Suprapubic skin (tissue), 4 donors: ENCODE measurements around the gene ZNF296. TPM values are rescaled to one million over a fixed set of nuclear protein-coding genes. Genes with fewer than 3 reads are reported as not detected.

Experiments
- DNase-seq, 2 donors: peaks; one replicate each; pipeline ENCODE4 v3.0.0-alpha.2; 2019; ENCODE audit warnings: low spot score in 2 of 2
- H3K27ac ChIP-seq: fragments of 200-600 bp; sonication (generic); one replicate; pipeline ENCODE4 v1.5.1; 2019
- H3K27me3 ChIP-seq: fragments of 200-600 bp; sonication (generic); one replicate; pipeline ENCODE4 v1.5.1; 2019
- H3K36me3 ChIP-seq: fragments of 200-600 bp; sonication (generic); one replicate; pipeline ENCODE4 v1.5.1; 2019
- H3K4me1 ChIP-seq: fragments of 200-600 bp; sonication (generic); one replicate; pipeline ENCODE4 v1.5.1; 2019
- H3K4me3 ChIP-seq: fragments of 200-600 bp; sonication (generic); one replicate; pipeline ENCODE4 v1.5.1; 2019; ENCODE audit warnings: mild to moderate bottlenecking
- H3K9me3 ChIP-seq: fragments of 200-600 bp; sonication (generic); one replicate; pipeline ENCODE4 v1.5.1; 2019
- EP300 ChIP-seq: sonication (generic); formaldehyde crosslinking; IDR thresholded peaks from one replicate; pipeline ENCODE4 v1.6.1; 2017; ENCODE audit warnings: antibody characterized with exemption
- POLR2A ChIP-seq, 2 donors: fragments of 450-650 bp; IDR thresholded peaks; one replicate each; pipeline ENCODE4 v1.6.1; 2017; ENCODE audit warnings: antibody characterized with exemption in 2 of 2, mild to moderate bottlenecking in 2 of 2, moderate library complexity in 2 of 2
- POLR2AphosphoS5 ChIP-seq, 3 donors: sonication (generic); formaldehyde crosslinking; IDR thresholded peaks; one replicate each; pipeline ENCODE4 v1.6.1; 2017; ENCODE audit warnings: antibody characterized with exemption in 3 of 3
- WGBS: methylation state at CpG from one replicate; pipeline ENCODE4 v1.1.5; 2018; 5-methylcytosine and 5-hydroxymethylcytosine counted together
- total RNA-seq, 4 donors: library from RNA; depleted of rRNA; stranded (reverse); fragments of >200 nt; gene quantifications; one replicate each; pipeline ENCODE4 v1.1.0, GENCODE V29; 2016
- TF ChIP-seq, protein P1 (sequence below), 2 donors: fragments of 200-600 bp in 1 of 2; fragments of 450-650 bp in 1 of 2; sonication (generic) in 1 of 2; IDR thresholded peaks; one replicate each; pipeline ENCODE4 v1.5.1; 2016 to 2019; ENCODE audit warnings: antibody characterized with exemption in 2 of 2, mild to moderate bottlenecking in 1 of 2, moderate library complexity in 1 of 2

The ZNF296 gene
- total RNA-seq, 4 donors from 2014 or later = 4.3 to 5.8 (median 4.9) TPM

GRCh38 chr19:45090034-45090433 is 13.8 kb upstream of the ZNF296 start:
- Histone ChIP-seq H3K9me3 (no peaks in the 10 kb centered on the region), H3K4me3 (no peak overlapping the region), H3K36me3 (peaks cover 14% of the 10 kb centered on the region), H3K27me3 (no peaks in the 10 kb centered on the region), H3K27ac (no peak overlapping the region), H3K4me1 (peaks cover 37% of the 10 kb centered on the region)
- TF ChIP-seq EP300 (no peak), POLR2AphosphoS5 (IDR thresholded peaks at IDR 0.05) (no peak), POLR2A (IDR thresholded peaks at IDR 0.05) (no peak)
- TF ChIP-seq, protein P1, sequence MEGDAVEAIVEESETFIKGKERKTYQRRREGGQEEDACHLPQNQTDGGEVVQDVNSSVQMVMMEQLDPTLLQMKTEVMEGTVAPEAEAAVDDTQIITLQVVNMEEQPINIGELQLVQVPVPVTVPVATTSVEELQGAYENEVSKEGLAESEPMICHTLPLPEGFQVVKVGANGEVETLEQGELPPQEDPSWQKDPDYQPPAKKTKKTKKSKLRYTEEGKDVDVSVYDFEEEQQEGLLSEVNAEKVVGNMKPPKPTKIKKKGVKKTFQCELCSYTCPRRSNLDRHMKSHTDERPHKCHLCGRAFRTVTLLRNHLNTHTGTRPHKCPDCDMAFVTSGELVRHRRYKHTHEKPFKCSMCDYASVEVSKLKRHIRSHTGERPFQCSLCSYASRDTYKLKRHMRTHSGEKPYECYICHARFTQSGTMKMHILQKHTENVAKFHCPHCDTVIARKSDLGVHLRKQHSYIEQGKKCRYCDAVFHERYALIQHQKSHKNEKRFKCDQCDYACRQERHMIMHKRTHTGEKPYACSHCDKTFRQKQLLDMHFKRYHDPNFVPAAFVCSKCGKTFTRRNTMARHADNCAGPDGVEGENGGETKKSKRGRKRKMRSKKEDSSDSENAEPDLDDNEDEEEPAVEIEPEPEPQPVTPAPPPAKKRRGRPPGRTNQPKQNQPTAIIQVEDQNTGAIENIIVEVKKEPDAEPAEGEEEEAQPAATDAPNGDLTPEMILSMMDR (IDR thresholded peaks at IDR 0.05) = no peak
- no peak for DNase-seq
- 91% methylated on average over 11 of the region's 17 CpGs for WGBS

- H3K9me3 ChIP-seq = no peaks in the 10 kb centered on the region
- WGBS = 76% methylated on average over 11 of the region's 11 CpGs
- H3K4me1 ChIP-seq = peaks cover 21% of the 10 kb centered on the region
- H3K27ac ChIP-seq = no peak overlapping the region
- peaks cover 20% of the 10 kb centered on the region for H3K36me3 ChIP-seq
- H3K4me3 ChIP-seq = no peak overlapping the region
- TF ChIP-seq EP300 (no peak), POLR2A (IDR thresholded peaks at IDR 0.05) (no peak), POLR2AphosphoS5 (IDR thresholded peaks at IDR 0.05) (no peak)
- TF ChIP-seq, protein P1 (IDR thresholded peaks at IDR 0.05) = no peak
- H3K27me3 ChIP-seq = no peaks in the 10 kb centered on the region
- no peak for DNase-seq
These were observed 11.3 kb upstream of the ZNF296 start for GRCh38 chr19:45087531-45087930.

DNA sequence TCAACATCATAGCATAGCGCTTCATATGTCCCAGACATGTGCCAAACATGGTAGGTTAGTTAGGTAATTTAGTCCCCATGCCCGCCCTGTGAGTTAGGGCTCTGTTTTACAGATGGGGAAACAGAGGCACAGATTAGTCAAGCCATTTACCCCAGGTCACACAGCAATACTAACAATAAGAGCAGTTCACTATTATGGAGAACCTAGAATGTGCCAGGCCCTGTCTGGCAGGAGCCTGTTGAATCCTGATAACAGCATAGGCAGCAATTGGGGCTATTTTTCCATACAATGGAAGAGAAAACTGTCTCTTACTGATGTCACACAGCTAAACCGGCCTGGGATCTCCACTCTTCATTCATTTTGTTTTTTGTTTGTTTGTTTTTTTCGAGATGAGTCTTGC is 10.2 kb upstream of the ZNF296 start:
- H3K36me3 ChIP-seq = peaks cover 31% of the 10 kb centered on the region
- no peak for TF ChIP-seq EP300
- TF ChIP-seq POLR2A (IDR thresholded peaks at IDR 0.05) = no peak
- TF ChIP-seq POLR2AphosphoS5 (IDR thresholded peaks at IDR 0.05) = no peak
- TF ChIP-seq, protein P1 (IDR thresholded peaks at IDR 0.05) = no peak
- H3K4me3 ChIP-seq = no peak overlapping the region
- no peaks in the 10 kb centered on the region for H3K9me3 ChIP-seq
- WGBS = 99% methylated on average over 4 of the region's 4 CpGs
- H3K4me1 ChIP-seq = peaks cover 13% of the 10 kb centered on the region
- H3K27me3 ChIP-seq = no peaks in the 10 kb centered on the region
- no peak overlapping the region for H3K27ac ChIP-seq
- no peak for DNase-seq

GRCh38 chr19:45082170-45082569 is 5.9 kb upstream of the ZNF296 start:
- peaks cover 17% of the 10 kb centered on the region for H3K36me3 ChIP-seq
- TF ChIP-seq POLR2A (IDR thresholded peaks at IDR 0.05) = no peak
- TF ChIP-seq, protein P1 (IDR thresholded peaks at IDR 0.05) = no peak
- TF ChIP-seq EP300 = no peak
- no peak for TF ChIP-seq POLR2AphosphoS5 (IDR thresholded peaks at IDR 0.05)
- no peaks in the 10 kb centered on the region for H3K9me3 ChIP-seq
- H3K27ac ChIP-seq = no peak overlapping the region
- no peak overlapping the region for H3K4me3 ChIP-seq
- peaks cover 26% of the 10 kb centered on the region for H3K4me1 ChIP-seq
- H3K27me3 ChIP-seq = no peaks in the 10 kb centered on the region
- 91% methylated on average over 5 of the region's 5 CpGs for WGBS
- no peak for DNase-seq

DNA sequence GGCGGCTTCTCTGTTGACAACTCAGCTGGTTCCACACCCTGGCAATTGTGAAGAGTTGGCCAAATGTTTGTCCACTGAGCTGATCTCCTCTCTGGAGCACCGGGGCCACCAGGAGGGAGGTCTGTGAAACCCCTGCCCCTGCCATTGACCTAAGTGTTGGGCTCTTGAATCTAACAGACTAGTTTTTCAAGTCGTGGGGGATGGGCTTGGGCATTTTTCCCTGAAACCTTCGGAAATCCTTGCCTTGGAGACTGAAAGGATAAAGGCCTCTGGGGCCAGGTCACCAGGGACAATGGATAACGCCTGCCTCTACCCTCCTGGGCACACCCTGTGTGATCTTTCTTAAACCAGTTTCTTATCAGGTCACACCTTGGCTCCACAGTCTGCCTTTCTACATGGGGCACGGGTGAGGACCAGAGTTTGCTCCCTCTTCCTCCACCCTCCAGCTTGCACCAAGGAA is 3.7 kb upstream of the ZNF296 start:
- H3K4me1 ChIP-seq = peaks cover 49% of the 10 kb centered on the region
- TF ChIP-seq POLR2A (IDR thresholded peaks at IDR 0.05) = no peak
- no peak for TF ChIP-seq POLR2AphosphoS5 (IDR thresholded peaks at IDR 0.05)
- TF ChIP-seq, protein P1 (IDR thresholded peaks at IDR 0.05) = no peak
- no peak for TF ChIP-seq EP300
- 2% methylated on average over 6 of the region's 6 CpGs for WGBS
- H3K36me3 ChIP-seq = peaks cover 17% of the 10 kb centered on the region
- H3K9me3 ChIP-seq = no peaks in the 10 kb centered on the region
- DNase-seq = no peak
- no peaks in the 10 kb centered on the region for H3K27me3 ChIP-seq
- peak overlapping the region; percentile 92 for H3K4me3 ChIP-seq
- peak overlapping the region; percentile 82 for H3K27ac ChIP-seq
